ENCODE results near the gene RPUSD3. TPM values are rescaled to one million over a fixed set of nuclear protein-coding genes. Genes with fewer than 3 reads are reported as not detected.

The RPUSD3 gene
- total RNA-seq, 1 donor from 2014 or later, result 30.5 TPM

DNA sequence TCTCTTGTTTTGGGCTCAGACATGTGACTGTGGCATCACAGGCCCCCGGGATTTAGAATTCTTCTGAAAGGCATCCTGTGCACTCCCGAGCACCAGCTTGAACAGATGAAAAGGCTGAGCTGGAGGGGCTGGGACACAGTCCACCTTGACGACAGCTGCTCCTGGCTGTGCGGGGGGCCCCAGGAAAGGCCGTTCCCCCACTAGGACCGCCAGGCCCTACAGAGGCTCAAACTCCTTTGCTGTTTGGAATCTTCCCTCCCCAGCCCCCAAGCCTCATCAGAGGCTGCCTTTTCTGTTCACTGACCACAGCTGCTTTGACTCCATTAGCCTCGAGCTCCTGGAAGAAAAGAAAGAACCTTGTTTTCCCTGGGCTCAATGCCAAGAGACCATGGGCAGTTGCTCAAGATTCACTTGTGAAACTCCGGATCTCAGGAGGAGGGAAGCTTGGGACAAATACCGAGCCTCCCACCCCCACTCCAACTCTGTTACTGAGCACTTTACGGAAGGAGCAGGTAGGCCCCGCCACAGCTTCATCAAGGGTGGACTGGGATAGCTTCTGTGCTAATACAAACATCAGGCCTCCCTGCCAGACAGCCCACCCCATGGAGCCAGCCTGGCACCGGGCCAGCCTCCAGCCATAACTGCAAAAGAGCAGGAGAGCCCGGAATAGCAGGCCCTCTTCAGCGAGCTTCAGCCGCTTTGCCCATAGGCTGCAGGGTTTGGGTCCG is 20.6 kb upstream of the RPUSD3 start:
- Mint-ChIP-seq H3K9me3 (no peaks in the 10 kb centered on the region), H3K27me3 (ENCODE audit: insufficient read depth, low read depth) (peaks cover 9% of the 10 kb centered on the region), H3K27ac (peak overlapping the region; percentile 63), H3K4me3 (peak overlapping the region; percentile 33), H3K4me1 (peaks cover 20% of the 10 kb centered on the region), H3K36me3 (no peaks in the 10 kb centered on the region)
- Histone ChIP-seq H3K9me3 (ENCODE audit: low read depth) (no peaks in the 10 kb centered on the region), H3K4me3 (no peak overlapping the region), H3K4me2 (no peak overlapping the region), H3K36me3 (no peaks in the 10 kb centered on the region), H3K27me3 (peaks cover 24% of the 10 kb centered on the region), H3K9ac (no peak overlapping the region), H3K27ac (no peak overlapping the region), H3K4me1 (peaks cover 13% of the 10 kb centered on the region), H2AFZ (replicated peaks) (peak overlapping the region; percentile 9), H4K20me1 (ENCODE audit: low read depth) (no peaks in the 10 kb centered on the region), H3F3A (ENCODE audit: low read depth) (peaks cover 9% of the 10 kb centered on the region), H3K79me2 (ENCODE audit: low read depth) (no peaks in the 10 kb centered on the region)
- TF ChIP-seq EZH2 (IDR thresholded peaks at IDR 0.05) (no peak), EZH2phosphoT487 (IDR thresholded peaks at IDR 0.05) (no peak), CTCF (IDR thresholded peaks at IDR 0.05) (no peak)
- no peak for DNase-seq (ENCODE audit: low spot score)

DNA sequence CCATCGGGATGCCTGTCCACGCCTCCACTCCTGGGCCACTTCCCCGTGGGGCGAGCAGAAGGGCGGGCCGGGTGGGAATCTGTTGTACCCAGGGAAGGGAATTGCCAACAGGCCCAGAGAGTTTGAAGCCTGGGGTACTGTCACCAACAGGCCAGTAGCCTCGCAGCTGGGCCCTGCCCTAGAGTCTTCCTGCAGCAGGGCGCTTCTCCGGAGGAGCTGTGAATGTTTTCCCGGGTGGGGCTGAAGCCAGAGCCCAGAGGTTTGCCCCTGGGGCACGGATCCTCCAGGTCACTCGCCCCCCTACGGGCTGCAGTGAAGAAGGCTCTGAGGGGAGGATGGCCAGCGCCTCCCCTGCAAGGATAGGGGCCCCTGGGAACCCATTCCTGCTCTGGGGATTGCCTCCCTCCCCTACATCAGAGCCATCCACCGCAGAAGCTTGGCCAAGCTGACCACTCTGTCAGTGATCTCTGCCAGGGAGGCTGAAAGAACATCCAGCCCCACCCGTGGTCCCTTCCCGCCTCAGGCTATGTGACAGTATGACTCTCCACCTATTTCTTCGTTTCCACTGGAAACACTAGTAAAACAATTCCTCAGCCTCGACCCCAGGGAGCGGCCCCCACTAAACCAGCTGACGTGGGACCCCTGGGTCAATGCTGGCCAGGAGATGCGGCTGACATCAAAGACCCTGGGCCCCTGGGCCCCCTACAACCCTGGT is 19.4 kb upstream of the RPUSD3 start:
- Mint-ChIP-seq H3K27ac (no peak overlapping the region), H3K4me3 (no peak overlapping the region), H3K4me1 (peaks cover 28% of the 10 kb centered on the region), H3K9me3 (no peaks in the 10 kb centered on the region), H3K36me3 (no peaks in the 10 kb centered on the region), H3K27me3 (ENCODE audit: insufficient read depth, low read depth) (peaks cover 9% of the 10 kb centered on the region)
- Histone ChIP-seq H3K9ac (no peak overlapping the region), H3K4me2 (peak overlapping the region; percentile 75), H3K4me1 (peaks cover 13% of the 10 kb centered on the region), H3K36me3 (no peaks in the 10 kb centered on the region), H3K9me3 (ENCODE audit: low read depth) (no peaks in the 10 kb centered on the region), H3K79me2 (ENCODE audit: low read depth) (no peaks in the 10 kb centered on the region), H3F3A (ENCODE audit: low read depth) (peaks cover 9% of the 10 kb centered on the region), H3K4me3 (peak overlapping the region; percentile 34), H4K20me1 (ENCODE audit: low read depth) (no peaks in the 10 kb centered on the region), H3K27ac (no peak overlapping the region), H3K27me3 (peaks cover 24% of the 10 kb centered on the region), H2AFZ (replicated peaks) (peak overlapping the region; percentile 86)
- no peak for TF ChIP-seq EZH2phosphoT487 (IDR thresholded peaks at IDR 0.05)
- no peak for DNase-seq (ENCODE audit: low spot score)

- Mint-ChIP-seq H3K9me3 (no peaks in the 10 kb centered on the region), H3K4me1 (peaks cover 28% of the 10 kb centered on the region), H3K27ac (no peak overlapping the region), H3K36me3 (no peaks in the 10 kb centered on the region), H3K4me3 (no peak overlapping the region), H3K27me3 (ENCODE audit: insufficient read depth, low read depth) (peaks cover 9% of the 10 kb centered on the region)
- Histone ChIP-seq H3K79me2 (ENCODE audit: low read depth) (no peaks in the 10 kb centered on the region), H3K4me2 (peak overlapping the region; percentile 75), H3K4me1 (peaks cover 13% of the 10 kb centered on the region), H3K4me3 (peak overlapping the region; percentile 34), H3K27ac (no peak overlapping the region), H3K9ac (no peak overlapping the region), H2AFZ (replicated peaks) (peak overlapping the region; percentile 86), H3K27me3 (peaks cover 24% of the 10 kb centered on the region), H3K9me3 (ENCODE audit: low read depth) (no peaks in the 10 kb centered on the region), H4K20me1 (ENCODE audit: low read depth) (no peaks in the 10 kb centered on the region), H3K36me3 (no peaks in the 10 kb centered on the region), H3F3A (ENCODE audit: low read depth) (peaks cover 9% of the 10 kb centered on the region)
- DNase-seq (ENCODE audit: low spot score), result peak; percentile 86
- peak; percentile 51 for TF ChIP-seq CTCF (IDR thresholded peaks at IDR 0.05)
- TF ChIP-seq EZH2 (IDR thresholded peaks at IDR 0.05), result peak; percentile 38
- no peak for TF ChIP-seq EZH2phosphoT487 (IDR thresholded peaks at IDR 0.05)
These were observed 18.7 kb upstream of the RPUSD3 start for GRCh38 chr3:9862391-9863057.
